GM19324 (cell line): ENCODE data around the gene PPP1R18.
"Not testable (repeated sequence)": the region's sequence is repeated elsewhere in the genome, so short reads cannot be mapped to it uniquely, and the experiment has no call there.

Experiments
- ATAC-seq: cut with Tn5 transposase; IDR thresholded peaks from one replicate; pipeline ENCODE4 v1.9.1; 2021; ENCODE audit warnings: mild to moderate bottlenecking, moderate library complexity; ENCODE audit not compliant: unreplicated experiment, low FRiP score

PPP1R18 gene

GRCh38 chr6:30719791-30720737 lies 33.6 kb upstream of the PPP1R18 start, which contains the start of gene TUBB:
TSS of gene TUBB (plus strand) at chr6:30720352. CDS start at chr6:30720507, 155 bp downstream.
- ATAC-seq: peak; percentile 36

- ATAC-seq: no peak
Observed at GRCh38 chr6:30719356-30719755, 32.9 kb upstream of the PPP1R18 start.

GRCh38 chr6:30717845-30718720 lies 31.6 kb upstream of the PPP1R18 start:
- ATAC-seq: not testable (repeated sequence)

GRCh38 chr6:30717129-30717844 lies 30.8 kb upstream of the PPP1R18 start, which contains the start of gene MDC1:
TSS of gene MDC1 (minus strand) at chr6:30717281. CDS start at chr6:30715175, 2,106 bp downstream.
- ATAC-seq: peak; percentile 71

- no peak for ATAC-seq
Observed at GRCh38 chr6:30716879-30717128, 30.4 kb upstream of the PPP1R18 start.

GRCh38 chr6:30714263-30714662 lies 27.8 kb upstream of the PPP1R18 start:
- ATAC-seq: no peak

- no peak for ATAC-seq
Observed at GRCh38 chr6:30712441-30712945, 26.0 kb upstream of the PPP1R18 start.

- no peak for ATAC-seq
Observed at GRCh38 chr6:30711758-30712380, 25.4 kb upstream of the PPP1R18 start.

- no peak for ATAC-seq
Observed at GRCh38 chr6:30709101-30709868, 22.8 kb upstream of the PPP1R18 start.

- ATAC-seq: no peak
Observed at GRCh38 chr6:30707281-30707850, 20.9 kb upstream of the PPP1R18 start.

GRCh38 chr6:30705620-30706019 lies 19.2 kb upstream of the PPP1R18 start:
- no peak for ATAC-seq

GRCh38 chr6:30703821-30704220 lies 17.4 kb upstream of the PPP1R18 start:
- ATAC-seq: no peak

GRCh38 chr6:30703011-30703410 lies 16.6 kb upstream of the PPP1R18 start:
- no peak for ATAC-seq

GRCh38 chr6:30700340-30700739 lies 13.9 kb upstream of the PPP1R18 start:
- no peak for ATAC-seq

- no peak for ATAC-seq
Observed at GRCh38 chr6:30696432-30696831, 10.0 kb upstream of the PPP1R18 start.

GRCh38 chr6:30691208-30691847 lies 4.9 kb upstream of the PPP1R18 start:
- ATAC-seq: no peak

GRCh38 chr6:30690403-30691207 lies 4.2 kb upstream of the PPP1R18 start, which contains the start of gene NRM:
TSS of gene NRM (minus strand) at chr6:30690984. CDS start at chr6:30690974, 10 bp downstream.
- ATAC-seq: peak; percentile 33

GRCh38 chr6:30689985-30690384 lies 3.5 kb upstream of the PPP1R18 start:
- no peak for ATAC-seq
